Fibroblast of skin of right quadriceps (primary cell): ENCODE data around the gene SH2D6.
A peak's percentile ranks its signal among the peaks of the same experiment; 100 is the strongest.

ENCODE experiments used
- DNase-seq: peaks from one replicate; pipeline ENCODE4 v3.0.0-alpha.2; 2013

SH2D6 gene

GRCh38 chr2:85418132-85419008 is at the start of gene SH2D6:
TSS of gene SH2D6 (plus strand) at chr2:85418714. CDS start at chr2:85429466, 10,752 bp downstream.
- DNase-seq: peak; percentile 87

- DNase-seq: no peak
Observed at GRCh38 chr2:85368921-85369320, 49.6 kb upstream of the SH2D6 start.

- DNase-seq: no peak
Observed at GRCh38 chr2:85369500-85369899, 49.0 kb upstream of the SH2D6 start.

- no peak for DNase-seq
Observed at GRCh38 chr2:85371045-85371444, 47.5 kb upstream of the SH2D6 start.

GRCh38 chr2:85376291-85377065 is 42.0 kb upstream of the SH2D6 start:
- peak; percentile 31 for DNase-seq

GRCh38 chr2:85377083-85377482 is 41.4 kb upstream of the SH2D6 start:
- no peak for DNase-seq

- no peak for DNase-seq
Observed at GRCh38 chr2:85378257-85378656, 40.3 kb upstream of the SH2D6 start.

- DNase-seq: no peak
Observed at GRCh38 chr2:85380048-85380447, 38.5 kb upstream of the SH2D6 start.

- peak; percentile 19 for DNase-seq
Observed at GRCh38 chr2:85383151-85383550, 35.4 kb upstream of the SH2D6 start.

- no peak for DNase-seq
Observed at GRCh38 chr2:85383850-85384249, 34.7 kb upstream of the SH2D6 start.

- DNase-seq: no peak
Observed at GRCh38 chr2:85385746-85386145, 32.8 kb upstream of the SH2D6 start.

GRCh38 chr2:85387754-85388153 is 30.8 kb upstream of the SH2D6 start:
- DNase-seq: no peak

GRCh38 chr2:85388878-85389538 is 29.5 kb upstream of the SH2D6 start:
- DNase-seq: no peak

- peak; percentile 25 for DNase-seq
Observed at GRCh38 chr2:85390941-85391669, 27.4 kb upstream of the SH2D6 start.

GRCh38 chr2:85393836-85394235 is 24.7 kb upstream of the SH2D6 start:
- DNase-seq: no peak

- DNase-seq: no peak
Observed at GRCh38 chr2:85394261-85394681, 24.2 kb upstream of the SH2D6 start.

- DNase-seq: no peak
Observed at GRCh38 chr2:85394976-85395375, 23.5 kb upstream of the SH2D6 start.

GRCh38 chr2:85395912-85396475 is 22.5 kb upstream of the SH2D6 start:
- DNase-seq: no peak

GRCh38 chr2:85396531-85397470 is 21.7 kb upstream of the SH2D6 start:
- DNase-seq: no peak

GRCh38 chr2:85397925-85398331 is 20.6 kb upstream of the SH2D6 start:
- no peak for DNase-seq
